Breast epithelium (tissue), 4 donors: ENCODE data around the gene CRYBG1. TPM values are rescaled to one million over a fixed set of nuclear protein-coding genes. Genes with fewer than 3 reads are reported as not detected.

ENCODE experiments used
- DNase-seq, 2 donors: peaks; one replicate each; pipeline ENCODE4 v3.0.0-alpha.2; 2019; ENCODE audit warnings: low spot score in 2 of 2
- H3K27ac ChIP-seq, 2 donors: fragments of 200-600 bp; sonication (generic) in 1 of 2; one replicate each; pipeline ENCODE4 v1.5.1; 2016 to 2019; ENCODE audit warnings: mild to moderate bottlenecking in 1 of 2
- H3K27me3 ChIP-seq, 2 donors: fragments of 200-600 bp; sonication (generic) in 1 of 2; one replicate each; pipeline versions ENCODE4 v1.5.1 to v1.6.0; 2017 to 2019; ENCODE audit warnings: control low read depth in 1 of 2, mild to moderate bottlenecking in 1 of 2
- H3K36me3 ChIP-seq: fragments of 200-600 bp; one replicate; pipeline ENCODE4 v1.5.1; 2019
- H3K4me1 ChIP-seq, 2 donors: fragments of 200-600 bp; sonication (generic); one replicate each; pipeline ENCODE4 v1.5.1; 2016 to 2019; ENCODE audit warnings: control low read depth in 1 of 2
- H3K4me3 ChIP-seq, 3 donors: fragments of 200-600 bp; sonication (generic); 1 replicate in 2 of 3; 2 replicates in 1 of 3; pipeline ENCODE4 v1.5.1; 2016 to 2019; ENCODE audit warnings: mild to moderate bottlenecking in 3 of 3, moderate library complexity in 2 of 3
- H3K9me3 ChIP-seq, 2 donors: fragments of 200-600 bp; sonication (generic) in 1 of 2; one replicate each; pipeline ENCODE4 v1.5.1; 2016 to 2019; ENCODE audit warnings: control low read depth in 1 of 2
- POLR2A ChIP-seq: fragments of 450-650 bp; IDR thresholded peaks from one replicate; pipeline ENCODE4 v1.6.1; 2016; ENCODE audit warnings: antibody characterized with exemption, mild to moderate bottlenecking, moderate library complexity
- POLR2AphosphoS5 ChIP-seq, 3 donors: sonication (generic); formaldehyde crosslinking; IDR thresholded peaks; one replicate each; pipeline ENCODE4 v1.6.1; 2017; ENCODE audit warnings: antibody characterized with exemption in 3 of 3
- intact Hi-C: fragments of 100-400 bp; cut with DNase I; formaldehyde crosslinking; loops from one replicate; pipeline ENCODE4 v1.15.1; 2023; ENCODE audit warnings: low total_unique reads
- total RNA-seq, 3 donors: library from RNA; depleted of rRNA; stranded (reverse); fragments of >200 nt; gene quantifications; one replicate each; pipeline ENCODE4 v1.1.0, GENCODE V29; 2016
- TF ChIP-seq, protein P1 (sequence below), 3 donors: fragments of 450-650 bp; IDR thresholded peaks; one replicate each; pipeline ENCODE4 v1.5.1; 2016 to 2017; ENCODE audit warnings: antibody characterized with exemption in 3 of 3, mild to moderate bottlenecking in 3 of 3, moderate library complexity in 3 of 3

CRYBG1 gene
- total RNA-seq, 3 donors from 2014 or later: 30.9 to 142 (median 38.3) TPM

DNA sequence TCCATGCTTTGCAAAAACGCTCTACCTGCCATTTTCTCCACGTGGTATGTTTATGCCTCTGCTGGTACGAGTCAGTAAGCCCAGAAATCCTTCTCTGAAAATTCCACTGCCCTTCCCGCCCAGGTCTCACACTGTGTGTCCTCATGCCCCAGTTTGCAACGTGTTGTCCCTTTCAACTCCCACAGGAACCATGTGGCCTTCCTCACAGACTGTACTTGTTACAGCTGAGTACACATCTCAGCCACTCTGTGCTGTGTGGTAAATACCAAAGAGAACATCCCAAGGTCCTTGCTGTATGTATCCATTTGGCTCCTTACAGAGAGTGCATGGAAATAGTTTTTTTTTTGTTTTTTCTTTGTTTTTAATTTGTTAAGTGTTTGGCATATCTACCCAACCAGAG lies 211.9 kb downstream of the CRYBG1 start:
- intact Hi-C loops: no loop called here
- no peaks in the 10 kb centered on the region for H3K36me3 ChIP-seq
- H3K27me3 ChIP-seq: no peaks in the 10 kb centered on the region
- no peak for TF ChIP-seq POLR2AphosphoS5 (IDR thresholded peaks at IDR 0.05)
- TF ChIP-seq, protein P1, sequence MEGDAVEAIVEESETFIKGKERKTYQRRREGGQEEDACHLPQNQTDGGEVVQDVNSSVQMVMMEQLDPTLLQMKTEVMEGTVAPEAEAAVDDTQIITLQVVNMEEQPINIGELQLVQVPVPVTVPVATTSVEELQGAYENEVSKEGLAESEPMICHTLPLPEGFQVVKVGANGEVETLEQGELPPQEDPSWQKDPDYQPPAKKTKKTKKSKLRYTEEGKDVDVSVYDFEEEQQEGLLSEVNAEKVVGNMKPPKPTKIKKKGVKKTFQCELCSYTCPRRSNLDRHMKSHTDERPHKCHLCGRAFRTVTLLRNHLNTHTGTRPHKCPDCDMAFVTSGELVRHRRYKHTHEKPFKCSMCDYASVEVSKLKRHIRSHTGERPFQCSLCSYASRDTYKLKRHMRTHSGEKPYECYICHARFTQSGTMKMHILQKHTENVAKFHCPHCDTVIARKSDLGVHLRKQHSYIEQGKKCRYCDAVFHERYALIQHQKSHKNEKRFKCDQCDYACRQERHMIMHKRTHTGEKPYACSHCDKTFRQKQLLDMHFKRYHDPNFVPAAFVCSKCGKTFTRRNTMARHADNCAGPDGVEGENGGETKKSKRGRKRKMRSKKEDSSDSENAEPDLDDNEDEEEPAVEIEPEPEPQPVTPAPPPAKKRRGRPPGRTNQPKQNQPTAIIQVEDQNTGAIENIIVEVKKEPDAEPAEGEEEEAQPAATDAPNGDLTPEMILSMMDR (IDR thresholded peaks at IDR 0.05): no peak
- no peak for TF ChIP-seq POLR2A
- no peaks in the 10 kb centered on the region for H3K4me1 ChIP-seq
- no peak overlapping the region for H3K27ac ChIP-seq
- DNase-seq: no peak
- H3K4me3 ChIP-seq: no peak overlapping the region
- no peaks in the 10 kb centered on the region for H3K9me3 ChIP-seq

DNA sequence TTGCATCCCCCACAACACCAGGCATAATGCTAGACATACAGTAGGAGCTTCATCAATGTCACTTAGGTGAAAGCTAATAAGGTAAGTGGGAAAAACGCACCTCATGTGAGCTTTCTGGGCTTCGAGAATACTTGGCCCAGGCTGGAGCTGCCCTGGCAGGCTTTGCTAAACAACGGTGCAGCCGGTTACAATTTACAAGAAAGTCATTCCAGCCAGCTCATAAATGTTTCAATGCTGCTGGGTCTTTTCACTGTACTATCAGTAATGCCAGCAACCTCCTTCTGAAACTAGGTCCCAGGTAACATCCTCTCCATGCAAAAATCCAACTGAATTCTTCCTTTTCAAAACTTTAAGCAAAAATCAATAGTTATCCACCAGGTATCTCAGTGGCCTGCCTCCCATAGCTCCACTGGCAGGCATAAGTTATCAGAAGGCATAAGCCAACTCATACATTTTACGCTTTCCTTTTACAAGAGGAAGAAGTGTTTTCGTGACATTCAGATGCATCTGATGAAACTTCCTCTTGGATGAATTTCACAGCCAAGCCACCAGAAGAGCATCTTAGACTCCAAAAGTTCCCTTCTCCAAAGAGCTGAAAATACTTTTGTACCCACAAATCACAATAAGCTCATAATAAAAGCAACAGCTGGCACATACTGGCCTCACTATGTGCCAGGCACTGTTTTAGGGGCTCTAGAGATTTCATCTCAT lies 212.5 kb downstream of the CRYBG1 start:
- Histone ChIP-seq H3K4me1 (no peaks in the 10 kb centered on the region), H3K36me3 (no peaks in the 10 kb centered on the region), H3K27ac (no peak overlapping the region), H3K9me3 (no peaks in the 10 kb centered on the region), H3K4me3 (no peak overlapping the region), H3K27me3 (no peaks in the 10 kb centered on the region)
- no peak for TF ChIP-seq POLR2AphosphoS5 (IDR thresholded peaks at IDR 0.05)
- no peak for TF ChIP-seq POLR2A
- TF ChIP-seq, protein P1 (IDR thresholded peaks at IDR 0.05): no peak
- no peak for DNase-seq
- intact Hi-C loops: no loop called here

DNA sequence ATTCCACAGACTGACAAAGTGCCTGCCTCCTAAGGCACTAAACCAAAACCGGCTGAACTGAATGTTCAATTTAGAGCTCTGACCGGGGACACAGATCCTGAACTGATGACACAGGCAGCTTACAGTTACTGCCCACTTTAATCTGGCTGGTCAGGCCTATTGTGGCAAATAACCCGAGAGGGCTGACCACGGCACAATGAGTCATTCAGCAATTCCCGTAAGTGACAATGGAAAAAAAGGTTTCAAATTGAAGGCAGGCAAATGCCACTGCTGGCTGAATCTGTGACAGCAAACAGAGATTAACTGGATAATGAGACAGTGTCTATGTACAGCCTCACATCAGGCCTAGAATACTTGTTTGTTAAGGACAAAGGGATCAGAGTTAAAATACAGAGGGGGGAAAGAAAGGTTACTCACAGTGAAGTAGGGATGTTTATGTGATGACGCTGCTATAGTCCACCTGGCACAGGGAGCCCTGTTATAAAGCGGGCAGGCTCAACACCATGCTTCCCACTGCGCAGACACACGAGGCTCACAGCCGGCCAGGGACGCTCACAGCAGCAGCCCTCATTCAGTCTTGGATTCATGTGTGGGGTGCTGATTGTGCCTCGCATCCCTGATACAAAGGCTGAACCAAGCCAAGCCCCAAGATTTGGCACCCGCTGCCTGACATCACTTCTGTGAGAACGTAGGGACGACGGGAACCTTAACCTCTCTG lies 214.4 kb downstream of the CRYBG1 start:
- Histone ChIP-seq H3K9me3 (no peaks in the 10 kb centered on the region), H3K4me3 (no peak overlapping the region), H3K4me1 (no peaks in the 10 kb centered on the region), H3K27me3 (no peaks in the 10 kb centered on the region), H3K36me3 (no peaks in the 10 kb centered on the region), H3K27ac (peak overlapping the region; percentile 57 to 85)
- TF ChIP-seq POLR2A: no peak
- TF ChIP-seq, protein P1 (IDR thresholded peaks at IDR 0.05): no peak
- TF ChIP-seq POLR2AphosphoS5 (IDR thresholded peaks at IDR 0.05): peak in 1 of 3 donors; percentile 27
- intact Hi-C loops: no loop called here
- DNase-seq: peak in 1 of 2 donors; percentile 55

DNA sequence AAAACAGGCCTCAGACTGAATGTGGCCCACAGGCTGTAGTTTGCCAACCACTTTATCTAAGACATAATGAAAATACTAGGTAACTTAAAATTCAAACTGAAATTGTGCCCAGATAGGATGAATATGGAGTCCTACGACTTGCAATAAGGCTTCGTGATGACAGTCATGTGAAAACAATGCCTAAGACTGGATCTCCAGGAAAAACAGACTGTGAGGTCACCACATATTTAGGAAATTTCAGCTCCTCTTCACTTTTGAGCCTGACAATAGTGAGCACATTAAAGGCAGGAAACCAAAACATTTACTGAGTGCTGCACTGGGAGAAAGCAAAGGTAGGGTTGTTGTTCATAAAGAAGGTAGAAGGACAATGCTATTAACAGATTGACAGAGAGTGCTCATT lies 218.8 kb downstream of the CRYBG1 start:
- TF ChIP-seq POLR2AphosphoS5 (IDR thresholded peaks at IDR 0.05) (no peak), POLR2A (no peak)
- TF ChIP-seq, protein P1 (IDR thresholded peaks at IDR 0.05): no peak
- Histone ChIP-seq H3K9me3 (no peaks in the 10 kb centered on the region), H3K4me3 (no peak overlapping the region), H3K27me3 (no peaks in the 10 kb centered on the region), H3K36me3 (no peaks in the 10 kb centered on the region), H3K4me1 (no peaks in the 10 kb centered on the region), H3K27ac (no peak overlapping the region)
- DNase-seq: no peak
- intact Hi-C loops: no loop called here

DNA sequence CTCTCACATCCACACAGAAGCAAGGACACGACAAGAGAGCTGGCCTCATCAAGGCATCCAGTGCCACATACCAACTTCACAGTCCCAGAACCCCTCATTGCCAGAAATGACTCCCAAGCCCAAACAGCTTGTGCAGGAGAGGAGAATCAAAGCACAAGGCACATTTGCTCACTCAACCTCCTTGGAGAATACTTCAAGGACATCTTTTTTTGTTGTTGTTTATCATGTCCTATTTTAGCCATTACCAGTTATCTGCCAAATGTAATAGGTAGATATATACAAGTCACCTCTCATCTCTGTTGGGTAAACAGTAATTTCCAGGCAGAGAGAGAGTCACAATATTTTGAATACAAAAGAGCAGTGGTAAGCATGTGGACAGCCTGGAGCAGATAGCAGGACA lies 221.0 kb downstream of the CRYBG1 start:
- no peak overlapping the region for H3K27ac ChIP-seq
- no peak for DNase-seq
- no peaks in the 10 kb centered on the region for H3K36me3 ChIP-seq

More for the DNA sequence above, 221.0 kb downstream of the CRYBG1 start:
- intact Hi-C loops: no loop called here
- Histone ChIP-seq H3K27me3 (no peaks in the 10 kb centered on the region), H3K4me3 (no peak overlapping the region), H3K9me3 (no peaks in the 10 kb centered on the region), H3K4me1 (no peaks in the 10 kb centered on the region)
- no peak for TF ChIP-seq POLR2AphosphoS5 (IDR thresholded peaks at IDR 0.05)
- TF ChIP-seq, protein P1 (IDR thresholded peaks at IDR 0.05): no peak
- TF ChIP-seq POLR2A: no peak
